H1 (cell line): ENCODE results near the gene TSPEAR. TPM values are rescaled to one million over a fixed set of nuclear protein-coding genes. Genes with fewer than 3 reads are reported as not detected.

Experiments
- ASH2L ChIP-seq: fragments of 200-600, 300-600 bp; sonication (generic); IDR thresholded peaks from one replicate; pipeline ENCODE4 v1.7.1; 2017; ENCODE audit warnings: low read length
- BRCA1 ChIP-seq: IDR thresholded peaks from 2 replicates; pipeline ENCODE4 v1.6.1; 2012; ENCODE audit warnings: low read depth, low read length, improper control_type of control experiment
- HDAC6 ChIP-seq: IDR thresholded peaks from one replicate; pipeline ENCODE4 v1.7.1; 2012; ENCODE audit warnings: low read depth, mild to moderate bottlenecking, inconsistent platforms, low read length, moderate library complexity
- KDM4A ChIP-seq: IDR thresholded peaks from one replicate; pipeline ENCODE4 v1.7.1; 2012; ENCODE audit warnings: low read depth, mild to moderate bottlenecking, moderate library complexity, low read length, inconsistent platforms; ENCODE audit not compliant: severe bottlenecking
- MAFK ChIP-seq: IDR thresholded peaks from 2 replicates; pipeline ENCODE4 v1.6.1; 2012; ENCODE audit warnings: low read depth, mild to moderate bottlenecking, improper control_type of control experiment, low read length
- PHF8 ChIP-seq: fragments of 200-600 bp; sonication (generic); conservative IDR thresholded peaks from 2 replicates; pipeline ENCODE4 v1.7.1; 2012; ENCODE audit warnings: low read depth, mild to moderate bottlenecking, inconsistent platforms, low read length, moderate library complexity
- SP1 ChIP-seq: IDR thresholded peaks from 2 replicates; pipeline ENCODE4 v1.6.1; 2011; ENCODE audit warnings: low read depth, low read length
- SP4 ChIP-seq: IDR thresholded peaks from 2 replicates; pipeline ENCODE4 v1.6.1; 2012; ENCODE audit warnings: low read length, inconsistent platforms
- TAF7 ChIP-seq: optimal IDR thresholded peaks from 2 replicates; pipeline ENCODE3; 2011; ENCODE audit warnings: low read depth, mild to moderate bottlenecking, inconsistent platforms, low read length, moderate library complexity, borderline replicate concordance
- TCF12 ChIP-seq: IDR thresholded peaks from 2 replicates; pipeline ENCODE4 v1.6.1; 2011; ENCODE audit warnings: low read depth, mild to moderate bottlenecking, low read length
- polyA plus RNA-seq, 7 experiments: library from polyadenylated mRNA; depleted of rRNA in 3 of 7; stranded (reverse) in 5 of 7; unstranded in 2 of 7; fragments of >200 nt in 5 of 7; fragments of 200-250 nt in 2 of 7; gene quantifications; 1 replicate in 5 of 7; 2 replicates in 1 of 7; 4 replicates in 1 of 7; pipeline versions ENCODE4 v1.2.1 to v1.2.3, GENCODE V29; 2011 to 2013; ENCODE audit warnings: missing spikeins in 2 of 7, mixed read lengths in 2 of 7
- total RNA-seq: library from RNA; stranded (reverse); fragmentation: NEBNext Ultra II Directional; extraction: Animal tissue kit (Norgen Biotek cat#: 25700); gene quantifications from 2 replicates; pipeline ENCODE4 v1.2.1, GENCODE V29; 2021
- TF ChIP-seq, protein P1 (sequence below): IDR thresholded peaks from 2 replicates; pipeline ENCODE4 v1.6.1; 2012; ENCODE audit warnings: low read length, inconsistent platforms

The TSPEAR gene
- total and polyA plus RNA-seq, 2 of the 8 experiments (the other 6 are each of a cell fraction or from before 2014, with no cell fraction given): 0.58 to 0.89 TPM

DNA sequence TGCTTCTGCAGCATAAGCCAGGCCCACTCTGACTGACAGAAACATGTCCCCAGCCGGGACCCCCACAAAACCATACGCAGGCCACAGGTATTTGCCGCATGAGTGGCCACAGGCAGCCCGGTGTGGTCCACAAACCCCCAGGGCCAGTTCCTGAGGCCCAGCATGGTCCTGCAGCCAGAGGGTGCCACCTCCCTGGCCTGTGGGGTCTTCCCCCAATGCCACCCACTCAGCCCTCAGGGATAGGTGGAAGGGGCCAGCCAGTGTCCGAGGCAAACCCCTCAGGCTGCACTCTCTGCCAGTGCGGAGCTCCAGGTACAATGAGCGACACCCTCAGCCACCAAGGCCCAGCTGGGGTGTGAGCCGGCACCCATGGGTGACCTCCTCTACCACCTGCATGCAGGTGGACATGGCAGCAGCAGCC lies 46.8 kb upstream of the TSPEAR start (continued):
- TF ChIP-seq, protein P1, sequence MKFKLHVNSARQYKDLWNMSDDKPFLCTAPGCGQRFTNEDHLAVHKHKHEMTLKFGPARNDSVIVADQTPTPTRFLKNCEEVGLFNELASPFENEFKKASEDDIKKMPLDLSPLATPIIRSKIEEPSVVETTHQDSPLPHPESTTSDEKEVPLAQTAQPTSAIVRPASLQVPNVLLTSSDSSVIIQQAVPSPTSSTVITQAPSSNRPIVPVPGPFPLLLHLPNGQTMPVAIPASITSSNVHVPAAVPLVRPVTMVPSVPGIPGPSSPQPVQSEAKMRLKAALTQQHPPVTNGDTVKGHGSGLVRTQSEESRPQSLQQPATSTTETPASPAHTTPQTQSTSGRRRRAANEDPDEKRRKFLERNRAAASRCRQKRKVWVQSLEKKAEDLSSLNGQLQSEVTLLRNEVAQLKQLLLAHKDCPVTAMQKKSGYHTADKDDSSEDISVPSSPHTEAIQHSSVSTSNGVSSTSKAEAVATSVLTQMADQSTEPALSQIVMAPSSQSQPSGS: no peak
- TF ChIP-seq MAFK (no peak), PHF8 (no peak), KDM4A (no peak), SP4 (no peak), TAF7 (no peak), SP1 (no peak), HDAC6 (no peak), BRCA1 (no peak), TCF12 (no peak), ASH2L (no peak)
